Keratinocyte (primary cell): ENCODE measurements around the gene SF3A1. TPM values are rescaled to one million over a fixed set of nuclear protein-coding genes. Genes with fewer than 3 reads are reported as not detected.
"Not testable (repeated sequence)": the region's sequence is repeated elsewhere in the genome, so short reads cannot be mapped to it uniquely, and the experiment has no call there.

Source experiments
- DNase-seq: peaks from one replicate; pipeline ENCODE4 v3.0.0-alpha.2; 2011; ENCODE audit warnings: low read depth, missing footprints, low spot score
- FAIRE-seq: peaks from 2 replicates; lab custom pipeline; 2011; peaks lifted over from hg19 to GRCh38; lab: Jason Lieb, UNC
- H2AFZ ChIP-seq: 2 replicates; pipeline ENCODE4 v1.6.0; 2012; ENCODE audit warnings: low read length, control low read depth, inconsistent platforms; ENCODE audit not compliant: control insufficient read depth
- H3K27ac ChIP-seq: 2 replicates; pipeline ENCODE4 v1.5.1; 2011; ENCODE audit warnings: low read length; ENCODE audit not compliant: control insufficient read depth, insufficient read depth
- H3K27me3 ChIP-seq: 3 replicates; pipeline ENCODE4 v1.6.0; 2011; ENCODE audit warnings: low read length; ENCODE audit not compliant: control insufficient read depth, insufficient read depth; ENCODE audit errors: extremely low read depth
- H3K36me3 ChIP-seq, 2 experiments: 2 replicates in 1 of 2; 3 replicates in 1 of 2; pipeline ENCODE4 v1.5.1; 2011; ENCODE audit warnings: low read length in 2 of 2, mild to moderate bottlenecking in 1 of 2; ENCODE audit not compliant: control insufficient read depth in 2 of 2, insufficient read depth in 2 of 2; ENCODE audit errors: extremely low read depth in 1 of 2
- H3K4me1 ChIP-seq: 3 replicates; pipeline ENCODE4 v1.5.1; 2011; ENCODE audit warnings: low read length; ENCODE audit not compliant: control insufficient read depth, insufficient read depth; ENCODE audit errors: extremely low read depth
- H3K4me2 ChIP-seq: 3 replicates; pipeline ENCODE4 v1.6.0; 2011; ENCODE audit warnings: low read depth, low read length; ENCODE audit not compliant: control insufficient read depth, insufficient read depth; ENCODE audit errors: extremely low read depth
- H3K4me3 ChIP-seq, 3 experiments: fragments of 200-600 bp in 1 of 3; sonication (generic) in 1 of 3; 2 replicates in 2 of 3; 3 replicates in 1 of 3; pipeline ENCODE4 v1.5.1; 2011 to 2016; ENCODE audit warnings: low read length in 3 of 3, mild to moderate bottlenecking in 3 of 3, control low read depth in 2 of 3, inconsistent platforms in 1 of 3, low read depth in 1 of 3, mixed read lengths in 1 of 3, mixed run types in 1 of 3, moderate library complexity in 1 of 3; ENCODE audit not compliant: control insufficient read depth in 2 of 3, insufficient read depth in 2 of 3; ENCODE audit errors: extremely low read depth in 1 of 3
- H3K79me2 ChIP-seq: 2 replicates; pipeline ENCODE4 v1.6.0; 2012; ENCODE audit warnings: low read length; ENCODE audit not compliant: control insufficient read depth, insufficient read depth
- H3K9ac ChIP-seq: 3 replicates; pipeline ENCODE4 v1.6.0; 2011; ENCODE audit warnings: low read length; ENCODE audit not compliant: control insufficient read depth, insufficient read depth; ENCODE audit errors: extremely low read depth
- H3K9me1 ChIP-seq: 3 replicates; pipeline ENCODE4 v1.6.0; 2011; ENCODE audit warnings: low read length; ENCODE audit not compliant: control insufficient read depth, insufficient read depth; ENCODE audit errors: extremely low read depth
- H3K9me3 ChIP-seq: 2 replicates; pipeline ENCODE4 v1.5.1; 2012; ENCODE audit warnings: low read depth, low read length; ENCODE audit not compliant: control insufficient read depth
- H4K20me1 ChIP-seq: 3 replicates; pipeline ENCODE4 v1.6.0; 2011; ENCODE audit warnings: low read length; ENCODE audit not compliant: control insufficient read depth, insufficient read depth; ENCODE audit errors: extremely low read depth
- CTCF ChIP-seq, 3 experiments: IDR thresholded peaks in 1 of 3; conservative IDR thresholded peaks in 1 of 3; optimal IDR thresholded peaks in 1 of 3; 2 replicates in 2 of 3; 3 replicates in 1 of 3; pipeline versions ENCODE3 to v1.5.1; 2011; ENCODE audit warnings: low read length in 3 of 3, mild to moderate bottlenecking in 3 of 3, moderate library complexity in 2 of 3, control low read depth in 1 of 3, inconsistent platforms in 1 of 3; ENCODE audit not compliant: insufficient read depth in 2 of 3; ENCODE audit errors: extremely low read depth in 1 of 3
- EZH2 ChIP-seq: IDR thresholded peaks from one replicate; pipeline ENCODE4 v1.6.1; 2012; ENCODE audit warnings: inconsistent platforms, mild to moderate bottlenecking, low read length, moderate library complexity
- dilution Hi-C: fragments of 300-500 bp; cut with MboI; formaldehyde crosslinking; loops from one replicate; pipeline ENCODE4 v1.7.0; 2020; ENCODE audit warnings: low sequenced_read_pairs; ENCODE audit not compliant: extremely low pct_ligation_motif_present
- polyA plus RNA-seq, 5 experiments: library from polyadenylated mRNA; depleted of rRNA in 3 of 5; stranded (reverse) in 3 of 5; stranded (forward) in 1 of 5; unstranded in 1 of 5; fragments of >200 nt; gene quantifications; 1 replicate in 1 of 5; 2 replicates in 3 of 5; 3 replicates in 1 of 5; pipeline versions ENCODE4 v1.2.1 to v1.2.3, GENCODE V29; 2011 to 2012; ENCODE audit warnings: missing spikeins in 2 of 5, low read depth in 1 of 5, low replicate concordance in 1 of 5

Gene SF3A1
- polyA plus RNA-seq, 1 donor (not counting 4 experiments of a cell fraction or from before 2014, with no cell fraction given): 34.2 TPM

DNA sequence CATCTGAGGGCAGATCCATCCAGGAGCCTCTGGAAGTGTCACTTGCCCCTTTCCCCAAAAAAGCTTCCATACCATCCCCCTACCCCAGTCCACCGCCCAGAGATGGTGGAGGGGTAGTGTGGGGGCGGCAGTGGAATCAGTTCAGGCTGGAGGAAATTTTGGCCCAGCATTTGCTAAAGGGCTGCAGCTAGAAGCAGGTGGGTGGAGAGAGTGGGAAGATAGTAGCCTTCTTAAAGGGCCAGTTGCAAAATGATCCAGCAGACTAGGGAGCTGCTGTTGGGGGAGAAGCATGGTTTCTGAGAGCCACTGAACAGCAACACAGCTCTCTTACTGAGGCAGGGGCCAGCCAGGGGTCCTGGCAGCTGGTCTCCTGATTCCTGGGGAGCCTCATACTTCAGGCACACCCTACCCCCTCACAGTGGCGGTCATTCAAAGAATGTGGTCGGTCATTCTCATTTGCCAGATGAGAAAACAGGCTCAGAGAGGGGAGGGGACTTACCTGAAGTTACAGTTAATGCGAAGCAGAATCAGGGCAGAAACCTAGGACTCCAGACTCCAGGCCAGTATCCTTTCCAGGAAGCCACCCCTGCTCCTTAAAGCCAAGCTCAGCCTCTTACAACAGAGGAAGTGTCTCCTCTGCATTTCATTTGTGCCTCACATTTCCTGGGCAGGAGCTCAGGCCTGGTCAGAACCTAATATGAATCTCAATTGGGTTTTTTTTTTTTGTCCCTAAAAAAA lies 45.5 kb upstream of the SF3A1 start:
- Histone ChIP-seq H3K4me2 (no peak overlapping the region), H3K9me3 (no peaks in the 10 kb centered on the region), H3K36me3 (peaks cover 20 to 45% of the 10 kb centered on the region in 2 experiments), H3K4me1 (peaks cover 26% of the 10 kb centered on the region), H3K4me3 (no peak overlapping the region), H3K27ac (no peak overlapping the region), H3K79me2 (peaks cover 75% of the 10 kb centered on the region), H4K20me1 (no peaks in the 10 kb centered on the region), H3K9ac (no peak overlapping the region), H2AFZ (no peak overlapping the region), H3K27me3 (no peaks in the 10 kb centered on the region), H3K9me1 (no peaks in the 10 kb centered on the region)
- TF ChIP-seq CTCF (optimal IDR thresholded peaks at IDR 0.05 in 1 of 3, IDR thresholded peaks at IDR 0.05 in 1 of 3, conservative IDR thresholded peaks at IDR 0.05 in 1 of 3; ENCODE audit: extremely low read depth in 1 of 3, insufficient read depth in 2 of 3, low read length in 3 of 3) (no peak), EZH2 (no peak)
- dilution Hi-C loops: no loop called here
- DNase-seq (no peak), FAIRE-seq (no peak)

GRCh38 chr22:30401024-30401423 lies 44.3 kb upstream of the SF3A1 start:
- H3K4me3 ChIP-seq, H2AFZ ChIP-seq, H4K20me1 ChIP-seq, H3K4me2 ChIP-seq, H3K27ac ChIP-seq, H3K9ac ChIP-seq, DNase-seq, H3K9me1 ChIP-seq, H3K9me3 ChIP-seq, H3K27me3 ChIP-seq, dilution Hi-C loops, FAIRE-seq: not testable (repeated sequence)
- Histone ChIP-seq H3K79me2 (peaks cover 79% of the 10 kb centered on the region), H3K36me3 (peaks cover 14 to 34% of the 10 kb centered on the region in 2 experiments), H3K4me1 (peaks cover 30% of the 10 kb centered on the region)
